ENCODE results near the gene SLC6A8.

- no peak for TF ChIP-seq CTCF (IDR thresholded peaks at IDR 0.05)
- TF ChIP-seq EZH2 (IDR thresholded peaks at IDR 0.05; ENCODE audit: borderline replicate concordance, insufficient read depth, low read depth, low read length, poor library complexity, severe bottlenecking), result no peak
These were observed 26.5 kb downstream of the SLC6A8 start for GRCh38 chrX:153714256-153714655.

Data from B cell (primary cell).